ENCODE data around the gene GOLGA6C. TPM values are rescaled to one million over a fixed set of nuclear protein-coding genes. Genes with fewer than 3 reads are reported as not detected.
A peak's percentile ranks its signal among the peaks of the same experiment; 100 is the strongest.

The GOLGA6C gene
- total RNA-seq, 3 donors from 2014 or later: 0.33 TPM; not detected in 2

DNA sequence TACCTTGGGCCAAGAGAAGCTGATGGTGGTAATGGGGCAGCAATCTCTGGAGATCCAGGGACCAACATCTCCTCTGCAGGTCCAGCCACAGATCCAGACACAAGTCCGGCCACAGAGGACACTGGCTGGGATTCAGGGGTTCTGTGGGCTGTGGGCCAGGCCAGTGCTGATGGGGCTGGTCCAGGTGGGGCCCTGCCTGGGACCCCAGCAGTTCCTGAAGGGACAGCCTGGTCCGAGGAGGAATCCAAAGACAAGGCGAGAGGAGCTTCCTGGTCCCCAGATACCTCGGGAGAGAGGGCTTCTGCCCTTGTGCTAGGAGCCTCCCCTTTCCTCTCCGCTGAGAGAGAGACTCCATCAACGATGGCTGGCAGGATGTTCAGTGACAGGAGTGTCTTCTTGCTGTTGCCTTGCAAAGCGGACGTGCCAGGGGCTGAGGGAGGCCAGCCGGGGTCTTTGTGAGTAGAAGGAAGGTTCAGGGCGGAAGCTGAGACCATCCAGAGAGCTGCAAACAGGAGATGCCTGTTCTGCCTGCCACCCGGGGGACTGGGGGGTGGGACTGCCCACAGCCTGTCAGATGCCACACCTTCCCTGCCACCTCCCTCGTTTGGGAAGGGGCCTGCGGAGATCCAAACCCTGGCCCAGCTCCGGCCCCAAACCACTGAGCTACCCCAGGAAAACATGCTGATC is 24.5 kb upstream of the GOLGA6C start:
- H3K36me3 ChIP-seq: no peaks in the 10 kb centered on the region
- peaks cover 0 to 16% of the 10 kb centered on the region in 2 donors for H3K27me3 ChIP-seq
- intact Hi-C loops (cut with DNase I; ENCODE audit: low total_unique reads): no loop called here
- H3K4me1 ChIP-seq: no peaks in the 10 kb centered on the region
- no peak for TF ChIP-seq CTCF (IDR thresholded peaks at IDR 0.05)
- no peak for TF ChIP-seq POLR2AphosphoS5 (IDR thresholded peaks at IDR 0.05)
- no peak for TF ChIP-seq POLR2A (IDR thresholded peaks at IDR 0.05)
- H3K27ac ChIP-seq: no peak overlapping the region
- H3K4me3 ChIP-seq: no peak overlapping the region
- peak in 1 of 2 donors; percentile 43 for DNase-seq (ENCODE audit: low spot score in 2 of 2)
- no peaks in the 10 kb centered on the region for H3K9me3 ChIP-seq

DNA sequence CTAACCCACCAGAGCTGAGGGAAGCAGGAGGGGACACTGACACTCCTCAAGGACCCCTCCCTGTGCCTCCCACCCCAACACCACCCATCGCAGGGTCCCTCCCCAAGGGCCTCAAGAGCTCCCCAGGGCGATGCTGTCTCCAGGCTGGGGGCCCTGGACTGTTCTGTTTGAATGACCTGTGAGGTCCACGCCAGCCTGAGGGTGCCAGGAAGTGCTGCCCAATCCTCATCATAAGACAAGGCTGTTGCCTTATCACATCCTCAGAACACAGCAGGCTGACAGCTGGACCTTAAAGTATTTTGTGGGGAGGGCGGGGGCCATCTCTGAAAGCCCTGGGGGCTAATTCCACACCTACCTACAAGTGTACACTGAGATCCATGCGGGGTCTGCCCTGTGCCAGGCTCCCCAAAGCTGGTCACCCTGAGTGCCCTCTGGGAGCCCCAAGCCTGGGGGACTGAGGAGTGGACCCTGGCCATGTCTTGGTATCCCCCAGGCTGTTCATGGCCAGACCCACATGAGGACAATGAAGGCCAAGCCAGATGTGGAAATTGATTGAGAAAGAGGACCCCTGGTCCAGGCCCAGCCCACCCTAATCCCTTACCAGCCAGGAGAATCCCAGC is 23.8 kb upstream of the GOLGA6C start:
- no peak overlapping the region for H3K27ac ChIP-seq
- TF ChIP-seq CTCF (IDR thresholded peaks at IDR 0.05) (no peak), POLR2AphosphoS5 (IDR thresholded peaks at IDR 0.05) (no peak), POLR2A (IDR thresholded peaks at IDR 0.05) (no peak)
- peaks cover 0 to 10% of the 10 kb centered on the region in 2 donors for H3K27me3 ChIP-seq
- H3K4me1 ChIP-seq: no peaks in the 10 kb centered on the region
- intact Hi-C loops (cut with DNase I; ENCODE audit: low total_unique reads): no loop called here
- no peaks in the 10 kb centered on the region for H3K9me3 ChIP-seq
- H3K4me3 ChIP-seq: no peak overlapping the region
- no peaks in the 10 kb centered on the region for H3K36me3 ChIP-seq
- peak in 1 of 2 donors; percentile 36 for DNase-seq (ENCODE audit: low spot score in 2 of 2)

DNA sequence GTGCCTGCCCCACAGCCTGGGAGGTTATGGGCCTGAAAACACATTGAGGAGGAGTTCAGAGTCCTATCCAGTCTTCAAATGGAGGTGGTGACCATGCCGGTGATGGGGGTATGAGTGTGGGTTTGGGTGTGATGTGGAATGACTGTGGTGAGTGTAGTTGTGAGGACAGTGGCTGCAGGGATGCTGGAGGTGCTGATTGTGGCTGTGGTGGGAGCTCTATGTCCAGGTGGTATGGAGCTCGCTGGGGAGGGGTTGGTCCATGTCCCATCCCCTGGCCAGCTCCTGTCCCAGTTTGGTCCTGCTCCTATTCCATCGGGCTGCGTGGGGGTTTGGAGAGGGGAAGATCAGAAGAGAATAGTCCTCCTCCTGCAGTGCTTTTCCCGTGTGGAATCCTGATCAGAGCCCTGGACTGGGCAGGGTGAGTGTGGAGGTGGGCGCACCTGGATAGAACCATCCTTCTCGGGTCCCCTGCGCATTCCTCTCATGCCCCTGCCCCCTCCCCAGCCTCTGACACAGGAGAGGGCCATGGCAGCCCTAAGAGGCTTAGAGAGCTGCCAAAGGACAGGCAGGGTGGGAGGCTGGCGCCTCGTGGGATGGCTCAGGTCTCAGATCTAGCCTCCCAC is 23.0 kb upstream of the GOLGA6C start:
- TF ChIP-seq CTCF (IDR thresholded peaks at IDR 0.05): no peak
- no peak for TF ChIP-seq POLR2AphosphoS5 (IDR thresholded peaks at IDR 0.05)
- no peak for TF ChIP-seq POLR2A (IDR thresholded peaks at IDR 0.05)
- peak in 1 of 2 donors; percentile 15 for DNase-seq (ENCODE audit: low spot score in 2 of 2)
- Histone ChIP-seq H3K4me3 (no peak overlapping the region), H3K4me1 (no peaks in the 10 kb centered on the region), H3K27ac (no peak overlapping the region), H3K27me3 (peaks cover 0 to 10% of the 10 kb centered on the region in 2 donors), H3K9me3 (no peaks in the 10 kb centered on the region), H3K36me3 (no peaks in the 10 kb centered on the region)
- intact Hi-C loops (cut with DNase I; ENCODE audit: low total_unique reads): no loop called here

GRCh38 chr15:75235760-75236729 is 22.1 kb upstream of the GOLGA6C start:
- no peak overlapping the region for H3K4me3 ChIP-seq
- H3K27ac ChIP-seq: no peak overlapping the region
- peak in 1 of 2 donors; percentile 45 for DNase-seq (ENCODE audit: low spot score in 2 of 2)
- H3K36me3 ChIP-seq: no peaks in the 10 kb centered on the region
- H3K9me3 ChIP-seq: no peaks in the 10 kb centered on the region
- no peaks in the 10 kb centered on the region for H3K4me1 ChIP-seq
- intact Hi-C loops (cut with DNase I; ENCODE audit: low total_unique reads): no loop called here
- TF ChIP-seq CTCF (IDR thresholded peaks at IDR 0.05) (no peak), POLR2A (IDR thresholded peaks at IDR 0.05) (no peak), POLR2AphosphoS5 (IDR thresholded peaks at IDR 0.05) (no peak)
- H3K27me3 ChIP-seq: peaks cover 0 to 10% of the 10 kb centered on the region in 2 donors

Measured in breast epithelium (tissue), 4 donors.